Measurements from ENCODE around the gene BAIAP3.

DNA sequence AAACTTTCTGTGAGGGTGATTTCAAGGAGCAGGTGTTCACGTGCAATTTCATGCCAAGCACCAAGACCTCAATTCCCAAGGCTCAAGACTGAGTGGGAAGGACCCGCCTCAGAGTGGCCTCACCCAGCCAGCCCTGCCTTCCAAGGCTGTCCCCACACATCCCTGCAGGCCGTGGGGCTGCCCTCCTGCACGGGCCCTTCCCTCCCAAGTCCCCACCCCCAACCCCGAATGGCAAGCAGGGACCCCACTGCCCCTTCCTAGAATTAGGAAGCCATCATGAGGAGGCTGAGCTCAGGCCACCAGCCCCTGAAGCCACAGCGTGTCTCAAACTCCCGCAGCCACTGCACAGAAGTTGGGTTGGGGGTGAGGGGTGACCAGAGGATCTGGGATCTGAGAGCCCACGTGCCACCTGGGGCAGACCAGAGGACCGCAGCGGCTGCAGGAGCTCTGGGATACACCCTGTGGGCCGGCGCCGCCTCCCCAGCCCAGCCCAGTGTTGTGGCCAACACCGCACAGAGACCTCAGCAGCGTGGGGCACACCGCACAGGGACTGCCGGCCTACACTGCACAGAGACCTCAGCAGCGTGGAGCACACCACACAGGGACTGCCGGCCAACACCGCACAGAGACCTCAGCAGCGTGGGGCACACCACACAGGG, 39.0 kb downstream of the BAIAP3 start:
- TF ChIP-seq, protein P1, sequence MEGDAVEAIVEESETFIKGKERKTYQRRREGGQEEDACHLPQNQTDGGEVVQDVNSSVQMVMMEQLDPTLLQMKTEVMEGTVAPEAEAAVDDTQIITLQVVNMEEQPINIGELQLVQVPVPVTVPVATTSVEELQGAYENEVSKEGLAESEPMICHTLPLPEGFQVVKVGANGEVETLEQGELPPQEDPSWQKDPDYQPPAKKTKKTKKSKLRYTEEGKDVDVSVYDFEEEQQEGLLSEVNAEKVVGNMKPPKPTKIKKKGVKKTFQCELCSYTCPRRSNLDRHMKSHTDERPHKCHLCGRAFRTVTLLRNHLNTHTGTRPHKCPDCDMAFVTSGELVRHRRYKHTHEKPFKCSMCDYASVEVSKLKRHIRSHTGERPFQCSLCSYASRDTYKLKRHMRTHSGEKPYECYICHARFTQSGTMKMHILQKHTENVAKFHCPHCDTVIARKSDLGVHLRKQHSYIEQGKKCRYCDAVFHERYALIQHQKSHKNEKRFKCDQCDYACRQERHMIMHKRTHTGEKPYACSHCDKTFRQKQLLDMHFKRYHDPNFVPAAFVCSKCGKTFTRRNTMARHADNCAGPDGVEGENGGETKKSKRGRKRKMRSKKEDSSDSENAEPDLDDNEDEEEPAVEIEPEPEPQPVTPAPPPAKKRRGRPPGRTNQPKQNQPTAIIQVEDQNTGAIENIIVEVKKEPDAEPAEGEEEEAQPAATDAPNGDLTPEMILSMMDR (IDR thresholded peaks at IDR 0.05; ENCODE audit: extremely low read depth in 1 of 2, insufficient read depth in 1 of 2, low read depth in 1 of 2, low read length in 2 of 2) = no peak
- TF ChIP-seq POLR2A (IDR thresholded peaks at IDR 0.05; ENCODE audit: low read depth, low read length) = no peak
- no peak for TF ChIP-seq EZH2 (IDR thresholded peaks at IDR 0.05; ENCODE audit: borderline replicate concordance, low read depth, low read length, severe bottlenecking)
